Esophagus muscularis mucosa (tissue), 4 donors: ENCODE data around the gene ADAM19. TPM values are rescaled to one million over a fixed set of nuclear protein-coding genes. Genes with fewer than 3 reads are reported as not detected.

Source experiments
- DNase-seq: peaks from one replicate; pipeline ENCODE4 v3.0.0-alpha.2; 2017; ENCODE audit errors: extremely low spot score
- H3K27ac ChIP-seq, 4 donors: fragments of 200-600 bp; sonication (generic); replicated peaks in 1 of 4; 1 replicate in 3 of 4; 2 replicates in 1 of 4; pipeline ENCODE4 v1.5.1; 2016 to 2019; ENCODE audit warnings: mild to moderate bottlenecking in 1 of 4
- H3K27me3 ChIP-seq, 4 donors: fragments of 200-600 bp; sonication (generic); one replicate each; pipeline versions ENCODE4 v1.5.1 to v1.6.0; 2016 to 2019
- H3K36me3 ChIP-seq, 4 donors: fragments of 200-600 bp; sonication (generic); one replicate each; pipeline ENCODE4 v1.5.1; 2016 to 2019
- H3K4me1 ChIP-seq, 4 donors: fragments of 200-600 bp; sonication (generic); one replicate each; pipeline ENCODE4 v1.5.1; 2016 to 2019
- H3K4me3 ChIP-seq, 4 donors: fragments of 200-600 bp; sonication (generic); 1 replicate in 2 of 4; 2 replicates in 2 of 4; pipeline ENCODE4 v1.5.1; 2016 to 2019; ENCODE audit warnings: mild to moderate bottlenecking in 4 of 4, moderate library complexity in 1 of 4
- H3K9me3 ChIP-seq, 4 donors: fragments of 200-600 bp; sonication (generic); 1 replicate in 3 of 4; 2 replicates in 1 of 4; pipeline ENCODE4 v1.5.1; 2016 to 2019
- CTCF ChIP-seq, 3 experiments: fragments of 200-600 bp in 2 of 3; fragments of 450-650 bp in 1 of 3; sonication (generic) in 2 of 3; IDR thresholded peaks; one replicate each; pipeline ENCODE4 v1.5.1; 2017 to 2019; ENCODE audit warnings: antibody characterized with exemption in 3 of 3, mild to moderate bottlenecking in 2 of 3, moderate library complexity in 1 of 3
- EP300 ChIP-seq: sonication (generic); formaldehyde crosslinking; IDR thresholded peaks from one replicate; pipeline ENCODE4 v1.6.1; 2017; ENCODE audit warnings: antibody characterized with exemption
- POLR2A ChIP-seq: fragments of 450-650 bp; IDR thresholded peaks from one replicate; pipeline ENCODE4 v1.6.1; 2017; ENCODE audit warnings: antibody characterized with exemption, moderate library complexity, mild to moderate bottlenecking, low read depth
- POLR2AphosphoS5 ChIP-seq, 2 donors: sonication (generic); formaldehyde crosslinking; IDR thresholded peaks; one replicate each; pipeline ENCODE4 v1.6.1; 2017; ENCODE audit warnings: antibody characterized with exemption in 2 of 2
- WGBS: methylation state at CpG from one replicate; pipeline ENCODE4 v1.1.5; 2018; 5-methylcytosine and 5-hydroxymethylcytosine counted together
- intact Hi-C: fragments of 100-400 bp; cut with DNase I; formaldehyde crosslinking; loops from one replicate; pipeline ENCODE4 v1.15.1; 2023
- total RNA-seq, 4 donors: library from RNA; depleted of rRNA; stranded (reverse); fragments of >200 nt; gene quantifications; one replicate each; pipeline versions ENCODE4 v1.1.0 to v1.2.1, GENCODE V29; 2016

Gene ADAM19
- total RNA-seq, 4 donors from 2014 or later, result 25.0 to 43.6 (median 28.1) TPM

- Histone ChIP-seq H3K27me3 (no peaks in the 10 kb centered on the region), H3K9me3 (no peaks in the 10 kb centered on the region), H3K27ac (peak overlapping the region in 3 of 4 donors; percentile 54 to 96 (median 85)), H3K4me3 (no peak overlapping the region), H3K36me3 (peaks cover 0 to 32% (median 0%) of the 10 kb centered on the region in 4 donors), H3K4me1 (peaks cover 39 to 93% (median 85%) of the 10 kb centered on the region in 4 donors)
- WGBS, result 86% methylated on average over 4 of the region's 4 CpGs
- DNase-seq, result no peak
- no peak for TF ChIP-seq EP300
- TF ChIP-seq POLR2AphosphoS5 (IDR thresholded peaks at IDR 0.05), result no peak
- no peak for TF ChIP-seq CTCF (IDR thresholded peaks at IDR 0.05)
- no peak for TF ChIP-seq POLR2A
- intact Hi-C loops, result loop anchor here (10.0 kb wide), 1 partner anchor 177 kb away; the partner anchor contains the start of gene LSM11
Measured at GRCh38 chr5:157568222-157568621, 7.4 kb downstream of the ADAM19 start.

- WGBS, result 77% methylated on average over 6 of the region's 6 CpGs
- Histone ChIP-seq H3K36me3 (peaks cover 0 to 32% (median 0%) of the 10 kb centered on the region in 4 donors), H3K27ac (peak overlapping the region; percentile 42 to 90 (median 86)), H3K4me3 (no peak overlapping the region), H3K4me1 (peaks cover 50 to 93% (median 85%) of the 10 kb centered on the region in 4 donors), H3K27me3 (no peaks in the 10 kb centered on the region), H3K9me3 (no peaks in the 10 kb centered on the region)
- TF ChIP-seq POLR2AphosphoS5 (IDR thresholded peaks at IDR 0.05) (no peak), EP300 (no peak), CTCF (IDR thresholded peaks at IDR 0.05) (no peak), POLR2A (no peak)
- intact Hi-C loops, result loop anchor here (10.0 kb wide), 1 partner anchor 178 kb away; the partner anchor contains the start of gene LSM11
- no peak for DNase-seq
Measured at GRCh38 chr5:157566902-157567489, 8.6 kb downstream of the ADAM19 start.

GRCh38 chr5:157563929-157564716 lies 11.5 kb downstream of the ADAM19 start:
- WGBS, result 53% methylated on average over 13 of the region's 13 CpGs
- Histone ChIP-seq H3K27me3 (no peaks in the 10 kb centered on the region), H3K36me3 (peaks cover 0 to 18% (median 1%) of the 10 kb centered on the region in 4 donors), H3K4me3 (peak overlapping the region in 2 of 4 donors; percentile 1), H3K27ac (peak overlapping the region; percentile 85 to 90 (median 88)), H3K9me3 (no peaks in the 10 kb centered on the region), H3K4me1 (peaks cover 55 to 96% (median 88%) of the 10 kb centered on the region in 4 donors)
- no peak for DNase-seq
- TF ChIP-seq CTCF (IDR thresholded peaks at IDR 0.05), result peak in 2 of 3 experiments; percentile 14 to 25
- TF ChIP-seq POLR2A, result no peak
- no peak for TF ChIP-seq EP300
- intact Hi-C loops, result loop anchor here (5.0 to 10.0 kb wide), 2 partner anchors 47 to 181 kb away; partner anchors contain the start of gene LSM11

GRCh38 chr5:157563373-157563928 lies 12.1 kb downstream of the ADAM19 start:
- intact Hi-C loops, result loop anchor here (5.0 to 10.0 kb wide), 2 partner anchors 46 to 181 kb away; partner anchors contain the start of gene LSM11
- 21% methylated on average over 11 of the region's 11 CpGs for WGBS
- peaks cover 0 to 17% (median 1%) of the 10 kb centered on the region in 4 donors for H3K36me3 ChIP-seq
- H3K4me1 ChIP-seq, result peaks cover 59 to 97% (median 90%) of the 10 kb centered on the region in 4 donors
- no peaks in the 10 kb centered on the region for H3K9me3 ChIP-seq
- DNase-seq, result no peak
- no peak overlapping the region for H3K4me3 ChIP-seq
- TF ChIP-seq CTCF (IDR thresholded peaks at IDR 0.05) (no peak), EP300 (peak; percentile 38), POLR2AphosphoS5 (IDR thresholded peaks at IDR 0.05) (peak; percentile 52 to 54), POLR2A (no peak)
- peak overlapping the region; percentile 85 to 90 (median 88) for H3K27ac ChIP-seq
- no peaks in the 10 kb centered on the region for H3K27me3 ChIP-seq
